GM12864 (cell line): ENCODE results near the gene KIAA1328.
A peak's percentile ranks its signal among the peaks of the same experiment; 100 is the strongest.

Source experiments
- DNase-seq: peaks from one replicate; pipeline ENCODE4 v3.0.0-alpha.2; 2011; ENCODE audit warnings: low read depth
- H3K4me3 ChIP-seq: 2 replicates; pipeline ENCODE4 v1.5.1; 2011; ENCODE audit warnings: mild to moderate bottlenecking, low read depth, low read length, control low read depth
- CTCF ChIP-seq: IDR thresholded peaks from 2 replicates; pipeline ENCODE4 v1.5.1; 2011; ENCODE audit warnings: low read depth, mild to moderate bottlenecking, moderate library complexity, low read length, control low read depth, inconsistent platforms; ENCODE audit errors: missing control alignments

Gene KIAA1328

GRCh38 chr18:36798738-36799473 lies 30.0 kb upstream of the KIAA1328 start:
- no peak for TF ChIP-seq CTCF
- no peak for DNase-seq
- H3K4me3 ChIP-seq = no peak overlapping the region

GRCh38 chr18:36805105-36805504 lies 23.8 kb upstream of the KIAA1328 start:
- no peak overlapping the region for H3K4me3 ChIP-seq
- no peak for DNase-seq
- no peak for TF ChIP-seq CTCF

GRCh38 chr18:36808681-36809080 lies 20.2 kb upstream of the KIAA1328 start:
- no peak for DNase-seq
- no peak for TF ChIP-seq CTCF

GRCh38 chr18:36809590-36810381 lies 19.1 kb upstream of the KIAA1328 start:
- H3K4me3 ChIP-seq = no peak overlapping the region
- peak; percentile 35 for DNase-seq
- TF ChIP-seq CTCF = peak; percentile 73

More at GRCh38 chr18:36808681-36809080, 20.2 kb upstream of the KIAA1328 start:
- no peak overlapping the region for H3K4me3 ChIP-seq

GRCh38 chr18:36811430-36811829 lies 17.5 kb upstream of the KIAA1328 start:
- DNase-seq = no peak
- no peak for TF ChIP-seq CTCF
- no peak overlapping the region for H3K4me3 ChIP-seq

- H3K4me3 ChIP-seq = no peak overlapping the region
- no peak for TF ChIP-seq CTCF
- no peak for DNase-seq
Observed at GRCh38 chr18:36811955-36812354, 17.0 kb upstream of the KIAA1328 start.
